Right atrium auricular region (tissue), 2 donors: ENCODE data around the gene SRSF2. TPM values are rescaled to one million over a fixed set of nuclear protein-coding genes. Genes with fewer than 3 reads are reported as not detected.

Experiments
- DNase-seq: peaks from one replicate; pipeline ENCODE4 v3.0.0-alpha.2; 2019; ENCODE audit warnings: low spot score
- H3K27ac ChIP-seq, 2 donors: fragments of 200-600 bp; sonication (generic); 1 replicate in 1 of 2; 2 replicates in 1 of 2; pipeline ENCODE4 v1.5.1; 2016 to 2019
- H3K27me3 ChIP-seq, 2 donors: fragments of 200-600 bp; sonication (generic); one replicate each; pipeline versions ENCODE4 v1.5.1 to v1.6.0; 2017 to 2019
- H3K36me3 ChIP-seq: fragments of 200-600 bp; sonication (generic); one replicate; pipeline ENCODE4 v1.5.1; 2016
- H3K4me1 ChIP-seq, 2 donors: fragments of 200-600 bp; sonication (generic); one replicate each; pipeline versions ENCODE4 v1.5.1 to v1.6.0; 2017 to 2019
- H3K4me3 ChIP-seq, 2 donors: fragments of 200-600 bp; sonication (generic); 1 replicate in 1 of 2; 2 replicates in 1 of 2; pipeline ENCODE4 v1.5.1; 2017 to 2019; ENCODE audit warnings: mild to moderate bottlenecking in 1 of 2, moderate library complexity in 1 of 2
- H3K9me3 ChIP-seq, 2 donors: fragments of 200-600 bp; sonication (generic); one replicate each; pipeline ENCODE4 v1.5.1; 2019
- CTCF ChIP-seq, 2 donors: fragments of 200-600 bp; sonication (generic); IDR thresholded peaks; one replicate each; pipeline ENCODE4 v1.5.1; 2019; ENCODE audit warnings: antibody characterized with exemption in 2 of 2
- total RNA-seq, 2 donors: library from RNA; depleted of rRNA; stranded (reverse); fragments of >200 nt; gene quantifications; one replicate each; pipeline ENCODE4 v1.1.0, GENCODE V29; 2016

The SRSF2 gene
- total RNA-seq, 2 donors from 2014 or later: 78.3 to 135 TPM

DNA sequence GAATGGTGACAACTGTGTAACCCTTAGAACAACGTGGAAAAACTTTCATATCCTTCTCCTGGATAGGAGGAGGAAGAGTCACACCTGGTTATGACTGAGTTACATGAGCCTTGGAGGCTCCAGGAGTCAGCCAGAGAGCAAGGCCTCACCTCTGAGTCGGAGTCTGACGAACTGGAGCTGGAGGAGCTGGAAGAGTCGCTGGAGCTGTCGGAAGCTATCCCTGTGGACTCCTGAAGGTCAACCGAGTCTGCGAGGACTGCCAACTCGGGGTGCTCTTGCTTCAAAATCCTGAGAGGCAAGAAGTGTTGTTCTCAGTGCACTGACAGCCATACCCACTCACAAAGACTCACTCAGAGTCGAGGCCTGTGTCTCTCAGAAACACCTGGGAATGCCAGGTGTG lies 16.9 kb downstream of the SRSF2 start:
- no peak for TF ChIP-seq CTCF (IDR thresholded peaks at IDR 0.05)
- Histone ChIP-seq H3K27ac (no peak overlapping the region), H3K36me3 (peaks cover 98% of the 10 kb centered on the region), H3K4me1 (peaks cover 0 to 66% of the 10 kb centered on the region in 2 donors), H3K9me3 (no peaks in the 10 kb centered on the region), H3K4me3 (no peak overlapping the region), H3K27me3 (no peaks in the 10 kb centered on the region)
- DNase-seq: peak; percentile 18

GRCh38 chr17:76718516-76718915 lies 18.6 kb downstream of the SRSF2 start:
- Histone ChIP-seq H3K27ac (no peak overlapping the region), H3K4me3 (no peak overlapping the region), H3K27me3 (no peaks in the 10 kb centered on the region), H3K9me3 (no peaks in the 10 kb centered on the region), H3K36me3 (peaks cover 91% of the 10 kb centered on the region), H3K4me1 (peaks cover 0 to 57% of the 10 kb centered on the region in 2 donors)
- DNase-seq: no peak
- TF ChIP-seq CTCF (IDR thresholded peaks at IDR 0.05): no peak

DNA sequence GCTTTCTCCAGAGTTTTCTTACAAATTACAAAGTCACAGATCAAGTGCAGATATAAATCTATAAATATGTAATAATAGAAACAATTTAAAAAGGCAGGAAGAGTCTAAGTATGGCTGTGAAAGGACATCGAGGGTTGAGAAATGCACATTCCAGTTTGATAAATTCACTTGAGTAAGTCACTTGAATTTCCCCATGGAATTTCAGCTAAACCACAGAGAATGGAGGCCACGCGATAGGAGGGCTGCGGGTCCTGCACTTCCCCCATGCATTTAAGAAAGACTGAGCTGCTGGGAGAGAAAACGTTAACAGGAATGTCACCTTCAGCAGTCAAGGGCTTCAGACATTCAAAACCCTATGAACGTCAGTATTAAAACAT lies 20.3 kb downstream of the SRSF2 start:
- Histone ChIP-seq H3K27ac (peak overlapping the region; percentile 78 to 79), H3K36me3 (peaks cover 84% of the 10 kb centered on the region), H3K4me3 (no peak overlapping the region), H3K27me3 (no peaks in the 10 kb centered on the region), H3K9me3 (no peaks in the 10 kb centered on the region), H3K4me1 (peaks cover 0 to 53% of the 10 kb centered on the region in 2 donors)
- no peak for DNase-seq
- TF ChIP-seq CTCF (IDR thresholded peaks at IDR 0.05): no peak

DNA sequence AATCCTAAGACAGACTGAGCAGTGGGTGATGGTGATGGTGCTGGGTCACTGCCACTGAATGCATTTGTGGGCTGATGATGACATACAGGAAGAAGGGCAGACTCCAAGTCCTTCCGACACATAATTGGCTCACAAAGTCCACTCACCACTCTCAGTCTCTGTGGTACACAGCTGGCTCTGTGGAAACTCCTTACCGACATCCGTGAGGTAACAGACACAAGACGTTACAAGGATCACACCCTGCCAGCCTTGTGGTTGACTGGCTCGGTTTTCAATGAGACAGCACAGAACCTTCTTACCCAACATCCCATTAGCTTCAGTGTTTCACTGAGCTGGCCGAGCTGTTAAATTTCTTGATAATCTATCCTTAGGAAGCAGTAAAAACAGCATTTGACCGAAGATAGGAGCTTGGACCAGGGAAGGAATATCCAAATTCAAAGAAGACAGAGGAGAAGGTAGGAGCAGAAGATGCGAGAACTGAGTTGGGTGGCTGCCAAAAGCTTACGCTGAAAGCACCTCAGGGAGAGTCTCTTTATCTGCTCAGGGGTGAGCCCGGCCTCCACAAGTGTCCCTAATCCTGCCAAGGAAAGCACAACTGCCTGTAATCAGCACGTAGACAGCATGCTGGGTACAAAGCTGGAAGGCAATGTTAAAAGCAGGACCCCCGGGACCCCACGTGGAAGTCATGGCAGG lies 20.8 kb downstream of the SRSF2 start:
- peaks cover 79% of the 10 kb centered on the region for H3K36me3 ChIP-seq
- peak; percentile 95 for DNase-seq
- H3K4me3 ChIP-seq: no peak overlapping the region
- no peaks in the 10 kb centered on the region for H3K27me3 ChIP-seq
- peak overlapping the region; percentile 78 to 79 for H3K27ac ChIP-seq
- H3K9me3 ChIP-seq: no peaks in the 10 kb centered on the region
- no peak for TF ChIP-seq CTCF (IDR thresholded peaks at IDR 0.05)
- peaks cover 0 to 53% of the 10 kb centered on the region in 2 donors for H3K4me1 ChIP-seq

GRCh38 chr17:76715496-76715830 lies 21.7 kb downstream of the SRSF2 start:
- no peak for TF ChIP-seq CTCF (IDR thresholded peaks at IDR 0.05)
- peaks cover 0 to 52% of the 10 kb centered on the region in 2 donors for H3K4me1 ChIP-seq
- peak overlapping the region; percentile 78 to 79 for H3K27ac ChIP-seq
- H3K4me3 ChIP-seq: no peak overlapping the region
- H3K27me3 ChIP-seq: no peaks in the 10 kb centered on the region
- H3K9me3 ChIP-seq: no peaks in the 10 kb centered on the region
- peaks cover 70% of the 10 kb centered on the region for H3K36me3 ChIP-seq
- no peak for DNase-seq
